ENCODE measurements around the gene RCAN2. TPM values are rescaled to one million over a fixed set of nuclear protein-coding genes. Genes with fewer than 3 reads are reported as not detected.

The RCAN2 gene
- total and polyA plus RNA-seq, 7 experiments from 2014 or later = 1.0 TPM; not detected in 6

- ATAC-seq (no peak), DNase-seq (no peak)
- H3K9me3 Mint-ChIP-seq = peaks cover 0 to 4% (median 0%) of the 10 kb centered on the region in 11 donors
- no peaks in the 10 kb centered on the region for H3K9me3 ChIP-seq (ENCODE audit: control insufficient read depth in 2 of 3, low read length in 3 of 3)
- no peaks in the 10 kb centered on the region for H3K36me3 ChIP-seq (ENCODE audit: control insufficient read depth in 2 of 3, insufficient read depth in 3 of 3, low read length in 3 of 3)
- no peaks in the 10 kb centered on the region for H3K27me3 ChIP-seq (ENCODE audit: control insufficient read depth in 2 of 2, insufficient read depth in 2 of 2, low read length in 2 of 2)
- intact Hi-C loops (cut with micrococcal nuclease) = no loop called here
- H3K4me3 Mint-ChIP-seq = no peak overlapping the region
- H3K27ac Mint-ChIP-seq = no peak overlapping the region
- ChIA-PET CTCF (no interaction called here), POLR2A (no interaction called here)
- no peak overlapping the region for H3K4me3 ChIP-seq (ENCODE audit: low read length)
- H3K27me3 Mint-ChIP-seq = peaks cover 25 to 52% (median 40%) of the 10 kb centered on the region in 5 donors
- H3K4me1 ChIP-seq (ENCODE audit: control insufficient read depth in 2 of 2, insufficient read depth in 2 of 2, low read length in 2 of 2) = peaks cover 0 to 6% of the 10 kb centered on the region in 2 donors
- H3K36me3 Mint-ChIP-seq = no peaks in the 10 kb centered on the region
- H3K4me1 Mint-ChIP-seq = peaks cover 0 to 8% (median 0%) of the 10 kb centered on the region in 7 donors
- H3K27ac ChIP-seq (ENCODE audit: low read depth, low read length) = no peak overlapping the region
Observed at GRCh38 chr6:46380152-46380807, 111.0 kb downstream of the RCAN2 start.

- Mint-ChIP-seq H3K9me3 (peaks cover 0 to 2% (median 0%) of the 10 kb centered on the region in 11 donors), H3K4me1 (peaks cover 0 to 8% (median 0%) of the 10 kb centered on the region in 7 donors), H3K4me3 (no peak overlapping the region), H3K36me3 (no peaks in the 10 kb centered on the region), H3K27me3 (peaks cover 24 to 44% (median 32%) of the 10 kb centered on the region in 5 donors), H3K27ac (no peak overlapping the region)
- no peaks in the 10 kb centered on the region for H3K9me3 ChIP-seq (ENCODE audit: control insufficient read depth in 2 of 3, low read length in 3 of 3)
- H3K27ac ChIP-seq (ENCODE audit: low read depth, low read length) = no peak overlapping the region
- POLR2A ChIA-PET = no interaction called here
- H3K27me3 ChIP-seq (ENCODE audit: control insufficient read depth in 2 of 2, insufficient read depth in 2 of 2, low read length in 2 of 2) = no peaks in the 10 kb centered on the region
- CTCF ChIA-PET = interaction anchor here (0.6 kb wide), 1 partner anchor 235 kb away, joined by 3 read pairs; no protein-coding TSS in a partner anchor
- H3K36me3 ChIP-seq (ENCODE audit: control insufficient read depth in 2 of 3, insufficient read depth in 3 of 3, low read length in 3 of 3) = no peaks in the 10 kb centered on the region
- no peak overlapping the region for H3K4me3 ChIP-seq (ENCODE audit: low read length)
- intact Hi-C loops (cut with micrococcal nuclease) = no loop called here
- H3K4me1 ChIP-seq (ENCODE audit: control insufficient read depth in 2 of 2, insufficient read depth in 2 of 2, low read length in 2 of 2) = peaks cover 0 to 6% of the 10 kb centered on the region in 2 donors
- no peak for ATAC-seq
- no peak for DNase-seq
Observed at GRCh38 chr6:46378882-46379416, 112.3 kb downstream of the RCAN2 start.

GRCh38 chr6:46378161-46378881 is 112.9 kb downstream of the RCAN2 start:
- intact Hi-C loops (cut with micrococcal nuclease) = no loop called here

GRCh38 chr6:46377209-46377608 is 114.0 kb downstream of the RCAN2 start:
- H3K4me3 ChIP-seq (ENCODE audit: low read length) = no peak overlapping the region
- H3K36me3 ChIP-seq (ENCODE audit: control insufficient read depth in 2 of 3, insufficient read depth in 3 of 3, low read length in 3 of 3) = no peaks in the 10 kb centered on the region
- intact Hi-C loops (cut with micrococcal nuclease) = no loop called here
- no peak overlapping the region for H3K4me3 Mint-ChIP-seq
- CTCF ChIA-PET = no interaction called here
- H3K27me3 ChIP-seq (ENCODE audit: control insufficient read depth in 2 of 2, insufficient read depth in 2 of 2, low read length in 2 of 2) = no peaks in the 10 kb centered on the region
- no peak for DNase-seq
- H3K9me3 Mint-ChIP-seq = peaks cover 0 to 2% (median 0%) of the 10 kb centered on the region in 11 donors
- peaks cover 0 to 8% (median 0%) of the 10 kb centered on the region in 7 donors for H3K4me1 Mint-ChIP-seq
- H3K4me1 ChIP-seq (ENCODE audit: control insufficient read depth in 2 of 2, insufficient read depth in 2 of 2, low read length in 2 of 2) = peaks cover 0 to 6% of the 10 kb centered on the region in 2 donors
- ATAC-seq = no peak
- H3K27ac ChIP-seq (ENCODE audit: low read depth, low read length) = no peak overlapping the region
- no peaks in the 10 kb centered on the region for H3K9me3 ChIP-seq (ENCODE audit: control insufficient read depth in 2 of 3, low read length in 3 of 3)
- peaks cover 12 to 38% (median 22%) of the 10 kb centered on the region in 5 donors for H3K27me3 Mint-ChIP-seq
- H3K27ac Mint-ChIP-seq = no peak overlapping the region
- H3K36me3 Mint-ChIP-seq = no peaks in the 10 kb centered on the region
- POLR2A ChIA-PET = no interaction called here

More at GRCh38 chr6:46378161-46378881, 112.9 kb downstream of the RCAN2 start:
- no peak for ATAC-seq
- no peak overlapping the region for H3K4me3 ChIP-seq (ENCODE audit: low read length)
- peaks cover 0 to 6% of the 10 kb centered on the region in 2 donors for H3K4me1 ChIP-seq (ENCODE audit: control insufficient read depth in 2 of 2, insufficient read depth in 2 of 2, low read length in 2 of 2)
- Mint-ChIP-seq H3K27me3 (peaks cover 22 to 44% (median 29%) of the 10 kb centered on the region in 5 donors), H3K27ac (no peak overlapping the region), H3K36me3 (no peaks in the 10 kb centered on the region), H3K9me3 (peaks cover 0 to 2% (median 0%) of the 10 kb centered on the region in 11 donors), H3K4me3 (no peak overlapping the region), H3K4me1 (peaks cover 0 to 8% (median 0%) of the 10 kb centered on the region in 7 donors)
- H3K27me3 ChIP-seq (ENCODE audit: control insufficient read depth in 2 of 2, insufficient read depth in 2 of 2, low read length in 2 of 2) = no peaks in the 10 kb centered on the region
- no peaks in the 10 kb centered on the region for H3K9me3 ChIP-seq (ENCODE audit: control insufficient read depth in 2 of 3, low read length in 3 of 3)
- ChIA-PET CTCF (no interaction called here), POLR2A (interaction anchor here (0.5 kb wide), 1 partner anchor 208 kb away, joined by 3 read pairs; no protein-coding TSS in a partner anchor)
- no peaks in the 10 kb centered on the region for H3K36me3 ChIP-seq (ENCODE audit: control insufficient read depth in 2 of 3, insufficient read depth in 3 of 3, low read length in 3 of 3)
- H3K27ac ChIP-seq (ENCODE audit: low read depth, low read length) = no peak overlapping the region
- no peak for DNase-seq

GRCh38 chr6:46376562-46377061 is 114.6 kb downstream of the RCAN2 start:
- Histone ChIP-seq H3K27ac (ENCODE audit: low read depth, low read length) (no peak overlapping the region), H3K9me3 (ENCODE audit: control insufficient read depth in 2 of 3, low read length in 3 of 3) (no peaks in the 10 kb centered on the region), H3K4me1 (ENCODE audit: control insufficient read depth in 2 of 2, insufficient read depth in 2 of 2, low read length in 2 of 2) (peaks cover 0 to 6% of the 10 kb centered on the region in 2 donors), H3K27me3 (ENCODE audit: control insufficient read depth in 2 of 2, insufficient read depth in 2 of 2, low read length in 2 of 2) (no peaks in the 10 kb centered on the region), H3K4me3 (ENCODE audit: low read length) (no peak overlapping the region), H3K36me3 (ENCODE audit: control insufficient read depth in 2 of 3, insufficient read depth in 3 of 3, low read length in 3 of 3) (no peaks in the 10 kb centered on the region)
- intact Hi-C loops (cut with micrococcal nuclease) = no loop called here
- H3K4me3 Mint-ChIP-seq = peak overlapping the region in 1 of 10 donors; percentile 62
- H3K27ac Mint-ChIP-seq = no peak overlapping the region
- peaks cover 0 to 8% (median 0%) of the 10 kb centered on the region in 7 donors for H3K4me1 Mint-ChIP-seq
- ATAC-seq (peak; percentile 56), DNase-seq (no peak)
- peaks cover 8 to 35% (median 22%) of the 10 kb centered on the region in 5 donors for H3K27me3 Mint-ChIP-seq
- peaks cover 0 to 2% (median 0%) of the 10 kb centered on the region in 11 donors for H3K9me3 Mint-ChIP-seq
- POLR2A ChIA-PET = no interaction called here
- CTCF ChIA-PET = no interaction called here
- no peaks in the 10 kb centered on the region for H3K36me3 Mint-ChIP-seq

GRCh38 chr6:46370622-46371021 is 120.6 kb downstream of the RCAN2 start:
- peaks cover 4 to 25% (median 7%) of the 10 kb centered on the region in 5 donors for H3K27me3 Mint-ChIP-seq
- H3K4me3 Mint-ChIP-seq = no peak overlapping the region
- no peaks in the 10 kb centered on the region for H3K36me3 Mint-ChIP-seq
- CTCF ChIA-PET = no interaction called here
- Histone ChIP-seq H3K27ac (ENCODE audit: low read depth, low read length) (no peak overlapping the region), H3K4me1 (ENCODE audit: control insufficient read depth in 2 of 2, insufficient read depth in 2 of 2, low read length in 2 of 2) (no peaks in the 10 kb centered on the region), H3K36me3 (ENCODE audit: control insufficient read depth in 2 of 3, insufficient read depth in 3 of 3, low read length in 3 of 3) (no peaks in the 10 kb centered on the region), H3K27me3 (ENCODE audit: control insufficient read depth in 2 of 2, insufficient read depth in 2 of 2, low read length in 2 of 2) (no peaks in the 10 kb centered on the region), H3K4me3 (ENCODE audit: low read length) (no peak overlapping the region), H3K9me3 (ENCODE audit: control insufficient read depth in 2 of 3, low read length in 3 of 3) (no peaks in the 10 kb centered on the region)
- peaks cover 0 to 2% (median 0%) of the 10 kb centered on the region in 7 donors for H3K4me1 Mint-ChIP-seq
- ATAC-seq (no peak), DNase-seq (no peak)
- H3K27ac Mint-ChIP-seq = no peak overlapping the region
- POLR2A ChIA-PET = no interaction called here
- intact Hi-C loops (cut with micrococcal nuclease) = no loop called here
- H3K9me3 Mint-ChIP-seq = peaks cover 0 to 3% (median 0%) of the 10 kb centered on the region in 11 donors

All from naive thymus-derived CD4-positive, alpha-beta T cell (primary cell).